ENCODE data around the gene KRTAP4-11.
"Not testable (repeated sequence)": the region's sequence is repeated elsewhere in the genome, so short reads cannot be mapped to it uniquely, and the experiment has no call there.

KRTAP4-11 gene

DNA sequence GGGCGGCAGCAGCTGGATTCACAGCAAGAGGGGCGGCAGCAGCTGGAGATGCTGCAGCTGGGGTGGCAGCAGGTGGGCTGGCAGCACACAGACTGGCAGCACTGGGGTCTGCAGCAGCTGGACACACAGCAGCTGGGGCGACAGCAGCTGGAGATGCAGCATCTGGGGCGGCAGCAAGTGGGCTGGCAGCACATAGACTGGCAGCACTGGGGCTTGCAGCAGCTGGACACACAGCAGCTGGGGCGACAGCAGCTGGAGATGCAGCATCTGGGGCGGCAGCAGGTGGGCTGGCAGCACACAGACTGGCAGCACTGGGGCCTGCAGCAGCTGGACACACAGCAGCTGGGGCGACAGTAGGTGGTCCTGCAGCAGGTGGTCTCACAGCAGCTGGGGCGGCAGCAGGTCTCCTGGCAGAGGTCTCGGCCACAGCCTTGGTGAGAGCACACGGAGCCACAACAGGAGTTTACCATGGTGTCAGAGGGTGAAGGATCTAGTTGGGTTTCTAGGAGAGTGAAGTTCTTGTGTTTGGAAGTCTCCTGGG, at the start of gene KRTAP4-11:
KRTAP4-11 (minus strand) TSS at position 528 of the 541 bp plus-strand sequence; CDS start at position 470, 58 bp downstream.
- not testable (repeated sequence) for DNase-seq (ENCODE audit: low spot score)

DNA sequence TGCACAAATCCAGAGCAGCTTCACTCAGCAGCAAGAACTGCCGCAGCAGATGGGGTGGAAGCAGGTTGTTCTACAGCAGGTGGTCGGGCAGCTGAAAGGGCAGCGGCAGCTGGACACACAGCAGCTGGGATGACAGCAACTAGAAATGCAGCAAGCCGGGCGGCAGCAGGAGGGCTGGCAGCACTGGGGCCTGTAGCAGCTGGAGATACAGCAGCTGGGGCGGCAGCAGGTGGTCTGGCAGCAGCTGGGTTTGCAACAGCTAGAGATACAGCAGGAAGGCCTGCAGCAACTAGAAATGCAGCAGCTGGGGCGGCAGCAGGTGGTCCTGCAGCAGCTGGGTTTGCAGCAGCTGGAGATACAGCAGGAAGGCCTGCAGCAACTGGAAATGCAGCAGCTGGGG, 49.4 kb upstream of the KRTAP4-11 start:
- no peak for DNase-seq (ENCODE audit: low spot score)

- no peak for DNase-seq (ENCODE audit: low spot score)
Observed at GRCh38 chr17:41163828-41164227, 45.7 kb upstream of the KRTAP4-11 start.

DNA sequence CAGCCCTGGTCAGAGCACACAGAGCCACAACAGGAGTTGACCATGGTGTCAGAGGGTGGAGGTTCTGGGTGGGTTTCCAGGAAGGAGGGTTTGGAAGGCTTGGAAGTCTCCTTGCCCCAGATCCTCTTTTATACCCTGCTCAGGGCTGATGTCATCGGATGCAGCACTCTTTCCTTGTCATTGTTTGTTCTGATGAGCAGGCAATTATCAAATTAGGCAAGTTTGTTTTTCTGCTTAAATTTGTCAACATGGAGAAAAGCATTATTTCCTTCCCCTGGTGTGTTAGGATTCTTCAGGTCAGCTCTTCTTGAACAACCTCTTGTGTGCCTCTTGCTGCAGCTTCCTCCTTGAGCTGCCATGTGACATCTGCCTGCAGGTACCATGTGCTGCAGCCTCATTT, 42.5 kb upstream of the KRTAP4-11 start, which contains the start of gene KRTAP4-4:
KRTAP4-4 (minus strand) TSS at position 101 of the 400 bp plus-strand sequence; CDS start at position 44, 57 bp downstream.
- DNase-seq (ENCODE audit: low spot score), result no peak

GRCh38 chr17:41160190-41160589, 42.0 kb upstream of the KRTAP4-11 start:
- DNase-seq (ENCODE audit: low spot score), result not testable (repeated sequence)

GRCh38 chr17:41153856-41154255, 35.7 kb upstream of the KRTAP4-11 start:
- peak; percentile 11 for DNase-seq (ENCODE audit: low spot score)

GRCh38 chr17:41151525-41151924, 33.4 kb upstream of the KRTAP4-11 start:
- DNase-seq (ENCODE audit: low spot score), result no peak

GRCh38 chr17:41150026-41150425, 31.9 kb upstream of the KRTAP4-11 start:
- DNase-seq (ENCODE audit: low spot score), result no peak

- DNase-seq (ENCODE audit: low spot score), result no peak
Observed at GRCh38 chr17:41149652-41149985, 31.4 kb upstream of the KRTAP4-11 start, which contains the start of gene KRTAP4-5. TSS of gene KRTAP4-5 (minus strand) at chr17:41149825. CDS start at chr17:41149767, 58 bp downstream.

DNA sequence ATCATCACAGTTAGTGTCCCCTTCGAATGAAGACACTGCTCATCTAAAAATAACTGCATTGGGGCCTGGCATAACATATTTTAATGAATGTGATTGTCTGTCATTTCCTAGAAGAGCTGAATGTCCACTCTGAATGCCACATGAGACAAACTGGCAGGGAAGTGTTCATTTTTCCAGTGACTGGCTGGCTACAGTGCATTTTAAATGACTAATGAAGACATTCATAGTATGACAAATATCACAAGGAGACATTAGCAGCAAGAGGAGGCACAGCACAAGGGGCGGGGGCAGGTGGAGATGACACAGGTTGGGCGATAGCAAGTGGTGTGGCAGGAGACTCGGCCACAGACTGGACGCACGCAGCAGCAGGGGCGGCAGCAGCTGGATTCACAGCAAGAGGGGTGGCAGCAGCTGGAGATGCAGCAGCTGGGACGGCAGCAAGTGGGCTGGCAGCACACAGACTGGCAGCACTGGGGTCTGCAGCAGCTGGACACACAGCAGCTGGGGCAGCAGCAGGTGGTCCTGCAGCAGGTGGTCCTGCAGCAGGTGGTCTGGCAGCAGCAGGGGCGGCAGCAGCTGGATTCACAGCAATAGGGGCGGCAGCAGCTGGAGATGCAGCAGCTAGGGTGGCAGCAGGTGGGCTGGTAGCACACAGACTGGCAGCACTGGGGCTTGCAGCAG, 30.9 kb upstream of the KRTAP4-11 start:
- not testable (repeated sequence) for DNase-seq (ENCODE audit: low spot score)

DNA sequence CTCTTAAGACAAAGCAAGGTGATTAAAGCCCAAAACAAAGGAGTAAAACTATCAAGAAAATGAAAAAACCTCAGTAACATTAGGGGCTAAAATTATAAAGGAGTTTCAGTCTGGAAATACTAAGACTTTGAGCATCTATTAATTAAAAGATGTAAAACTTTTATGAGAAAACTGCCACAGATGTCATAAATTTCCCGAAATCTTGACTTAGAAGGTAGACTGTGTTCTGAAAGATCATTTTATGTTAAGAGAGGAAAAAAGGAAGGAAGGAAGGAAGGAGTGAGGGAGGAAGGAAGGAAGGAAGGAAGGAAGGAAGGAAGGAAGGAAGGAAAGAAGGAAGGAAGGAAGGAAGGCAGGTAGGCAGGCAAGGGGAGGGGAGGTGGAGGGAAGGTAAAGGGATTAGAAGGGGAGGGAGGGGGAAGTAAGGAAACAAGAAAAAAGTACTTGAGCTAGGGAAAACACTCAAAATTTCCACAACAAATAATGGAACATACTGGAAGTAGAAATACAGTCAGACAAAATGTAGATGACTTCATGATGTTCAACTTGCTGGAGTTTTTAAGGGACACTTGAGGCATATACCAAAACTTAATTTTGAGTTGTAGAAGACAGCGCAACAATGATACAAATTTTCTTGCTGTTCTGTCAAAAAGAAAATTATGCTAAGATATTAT, 29.5 kb upstream of the KRTAP4-11 start:
- no peak for DNase-seq (ENCODE audit: low spot score)

GRCh38 chr17:41145261-41145660, 27.1 kb upstream of the KRTAP4-11 start:
- DNase-seq (ENCODE audit: low spot score), result no peak

DNA sequence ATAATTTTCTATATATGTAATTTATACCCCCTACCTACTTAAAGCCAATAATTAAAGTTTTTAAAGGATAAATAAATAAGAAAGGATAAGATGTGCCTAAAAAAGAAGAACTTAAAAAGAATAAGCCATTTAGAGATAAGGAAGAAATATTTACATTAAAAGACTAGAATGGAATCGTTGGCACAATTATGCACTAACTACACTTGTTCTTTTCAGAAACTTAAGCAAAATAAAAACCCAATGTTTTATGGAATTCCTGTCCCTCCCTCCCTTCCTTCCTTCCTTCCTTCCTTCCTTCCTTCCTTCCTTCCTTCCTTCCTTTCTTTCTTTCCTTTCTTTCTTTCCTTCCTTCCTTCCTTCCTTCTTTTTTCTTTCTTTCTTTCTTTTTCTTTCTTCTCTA, 26.7 kb upstream of the KRTAP4-11 start:
- no peak for DNase-seq (ENCODE audit: low spot score)

DNA sequence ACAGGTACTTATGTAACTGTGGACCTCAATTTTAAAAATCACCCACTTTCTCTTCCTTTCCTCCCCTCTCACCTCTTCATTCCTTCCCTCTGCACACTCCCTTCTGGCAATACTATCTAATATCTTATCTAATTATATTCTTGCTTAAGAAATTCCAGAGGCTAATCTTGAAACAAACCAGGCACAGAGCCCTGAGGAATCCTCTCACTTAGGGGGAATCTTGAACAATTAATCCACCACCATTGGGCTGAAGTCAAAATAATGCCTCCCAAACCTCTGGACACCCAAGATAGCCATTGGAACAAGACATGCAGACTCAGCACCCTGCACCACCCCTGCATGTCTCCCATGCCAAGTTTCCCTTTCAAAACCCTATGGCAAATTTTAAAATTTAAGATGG, 23.2 kb upstream of the KRTAP4-11 start:
- DNase-seq (ENCODE audit: low spot score), result no peak

DNA sequence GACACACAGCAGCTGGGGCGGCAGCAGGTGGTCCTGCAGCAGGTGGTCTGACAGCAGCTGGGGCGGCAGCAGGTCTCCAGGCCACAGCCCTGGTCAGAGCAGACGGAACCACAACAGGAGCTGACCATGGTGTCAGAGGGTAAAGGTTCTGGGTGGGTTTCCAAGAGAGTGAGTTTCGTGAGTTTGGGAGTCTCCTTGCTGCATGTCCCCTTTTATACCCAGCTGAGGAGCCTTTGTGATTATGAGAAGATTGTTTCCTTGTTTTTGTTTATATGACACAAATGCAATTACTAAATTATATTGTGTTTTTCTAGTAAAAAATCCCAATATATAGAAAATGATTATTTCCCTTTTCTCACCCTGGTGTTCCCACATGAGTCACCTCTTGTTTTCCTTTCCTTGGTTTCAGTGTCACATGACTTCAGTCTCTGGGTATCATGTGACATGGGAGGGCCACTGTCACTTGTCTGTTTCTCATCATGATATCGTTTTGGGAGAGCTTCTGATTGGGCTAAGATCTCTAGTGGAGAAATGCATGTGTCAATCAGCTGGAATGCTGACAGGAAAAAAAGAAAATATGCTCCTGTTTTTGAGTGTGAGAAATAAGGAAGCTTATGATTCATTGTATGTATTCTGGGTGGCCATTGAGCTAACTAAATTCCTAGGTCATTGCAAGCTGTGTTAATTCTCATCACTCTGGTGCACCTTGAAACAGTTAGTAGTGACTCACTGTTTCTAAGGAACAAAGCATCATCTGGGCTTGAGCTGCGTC, 22.4 kb upstream of the KRTAP4-11 start, which contains the start of gene KRTAP4-6:
KRTAP4-6 (minus strand) TSS at position 185 of the 772 bp plus-strand sequence; CDS start at position 128, 57 bp downstream.
- no peak for DNase-seq (ENCODE audit: low spot score)

DNA sequence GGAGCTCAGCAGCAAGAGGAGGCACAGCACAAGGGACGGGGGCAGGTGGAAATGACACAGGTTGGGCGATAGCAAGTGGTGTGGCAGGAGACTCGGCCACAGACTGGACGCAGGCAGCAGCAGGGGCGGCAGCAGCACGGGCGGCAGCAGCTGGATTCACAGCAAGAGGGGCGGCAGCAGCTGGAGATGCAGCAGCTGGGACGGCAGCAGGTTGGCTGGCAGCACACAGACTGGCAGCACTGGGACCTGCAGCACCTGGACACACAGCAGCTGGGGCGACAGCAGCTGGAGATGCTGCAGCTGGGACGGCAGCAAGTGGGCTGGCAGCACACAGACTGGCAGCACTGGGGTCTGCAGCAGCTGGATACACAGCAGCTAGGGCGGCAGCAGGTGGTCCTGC, 21.7 kb upstream of the KRTAP4-11 start:
- not testable (repeated sequence) for DNase-seq (ENCODE audit: low spot score)

- DNase-seq (ENCODE audit: low spot score), result no peak
Observed at GRCh38 chr17:41133880-41134735, 15.9 kb upstream of the KRTAP4-11 start.

DNA sequence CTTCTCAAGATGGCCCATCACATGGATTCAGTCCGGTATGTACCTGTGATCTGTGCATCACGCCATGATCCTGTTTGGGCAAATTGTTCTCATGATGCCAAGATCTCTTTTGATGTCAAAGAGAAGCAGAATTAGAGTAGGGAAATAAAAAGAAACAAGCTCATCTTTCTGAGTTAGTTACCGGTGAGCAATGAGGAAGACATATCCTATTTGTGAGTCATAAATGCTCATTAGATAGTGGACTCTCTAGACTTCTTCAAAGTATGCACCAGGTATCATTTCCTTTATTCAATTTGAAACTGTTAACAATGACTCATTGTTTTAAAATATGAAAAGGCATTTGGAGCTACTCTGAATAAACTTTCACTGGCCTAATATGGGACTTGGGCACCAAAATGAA, 13.8 kb upstream of the KRTAP4-11 start:
- DNase-seq (ENCODE audit: low spot score), result no peak

DNA sequence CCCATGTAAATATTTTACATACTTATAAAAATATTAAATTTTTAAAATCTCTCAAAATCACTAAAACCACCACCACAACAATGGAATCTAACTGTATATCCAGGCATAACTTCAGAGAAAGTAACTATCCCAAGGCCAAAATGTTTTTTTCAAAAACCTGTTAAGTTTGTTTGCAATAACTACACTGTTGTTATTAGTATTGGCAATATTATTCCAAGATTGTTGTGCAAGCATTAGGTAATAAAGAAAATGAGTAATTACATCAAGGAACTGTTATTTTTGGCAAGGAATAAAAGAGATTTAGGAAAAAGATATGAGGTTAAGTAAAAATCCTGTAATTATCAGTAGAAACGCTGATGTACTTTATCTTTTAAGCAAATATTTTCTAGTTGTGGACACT, 9.2 kb upstream of the KRTAP4-11 start:
- DNase-seq (ENCODE audit: low spot score), result no peak

DNA sequence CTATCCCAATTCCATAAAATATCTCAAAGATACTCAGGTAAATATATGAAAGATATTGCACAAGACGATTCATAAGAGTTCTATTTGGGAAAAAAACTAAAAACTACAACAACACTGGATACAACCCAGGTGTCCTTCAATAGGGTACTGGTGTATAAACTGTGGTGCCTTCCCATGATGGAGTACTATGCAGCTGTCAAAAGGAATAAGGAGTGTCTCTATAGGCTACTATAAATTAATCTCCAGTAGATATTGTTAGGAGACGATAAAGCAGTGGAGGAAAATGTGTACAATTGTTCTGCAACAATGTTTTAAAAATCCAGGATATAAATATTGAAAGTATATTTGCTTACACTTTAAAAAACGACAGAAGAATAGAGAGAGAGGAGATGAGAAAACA, 8.2 kb upstream of the KRTAP4-11 start:
- no peak for DNase-seq (ENCODE audit: low spot score)

GRCh38 chr17:41125064-41125463, 6.9 kb upstream of the KRTAP4-11 start:
- no peak for DNase-seq (ENCODE audit: low spot score)

All from putamen (tissue), 1 donor.